A673 (cell line): Measurements from ENCODE around the gene CCDC18. TPM values are rescaled to one million over a fixed set of nuclear protein-coding genes. Genes with fewer than 3 reads are reported as not detected.

Experiments
- BruUV-seq: library from RNA; stranded (reverse); fragments of 400-500 nt; replicated peaks from 2 replicates; lab custom pipeline; 2021; lab: Mats Ljungman, UMichigan
- CTCF ChIA-PET: fragments of 300-600 bp; sonication (Branson Sonifier 250); formaldehyde crosslinking; loops from one replicate; lab custom pipeline; 2022; ENCODE audit warnings: antibody characterized with exemption; lab: Charles Lee
- POLR2A ChIA-PET: fragments of 300-600 bp; sonication (Branson Sonifier 250); formaldehyde crosslinking; loops from one replicate; lab custom pipeline; 2022; ENCODE audit warnings: antibody characterized with exemption; ENCODE audit not compliant: low non-redundant PET; lab: Charles Lee
- DNase-seq: peaks from one replicate; pipeline ENCODE4 v3.0.0-alpha.2; 2015; ENCODE audit warnings: low spot score
- H3K27ac ChIP-seq: fragments of 200-600 bp; sonication (generic); 2 replicates; pipeline ENCODE4 v1.5.1; 2016; ENCODE audit warnings: mixed run types, low read depth, mild to moderate bottlenecking, mixed read lengths, antibody characterized with exemption, low read length; ENCODE audit not compliant: poor library complexity, severe bottlenecking
- H3K27me3 ChIP-seq: fragments of 200-600 bp; sonication (generic); replicated peaks from 2 replicates; pipeline ENCODE4 v1.6.1; 2017; ENCODE audit warnings: mixed run types, low read depth, mild to moderate bottlenecking, mixed read lengths, antibody characterized with exemption, low read length; ENCODE audit not compliant: insufficient read depth, poor library complexity
- H3K36me3 ChIP-seq: fragments of 200-600 bp; sonication (generic); 2 replicates; pipeline ENCODE4 v1.6.1; 2016; ENCODE audit warnings: mixed run types, mild to moderate bottlenecking, mixed read lengths, antibody characterized with exemption, low read length; ENCODE audit not compliant: insufficient read depth, poor library complexity, severe bottlenecking
- H3K4me1 ChIP-seq: fragments of 200-600 bp; sonication (generic); 2 replicates; pipeline ENCODE4 v1.6.1; 2017; ENCODE audit warnings: mixed run types, mild to moderate bottlenecking, mixed read lengths, antibody characterized with exemption, low read length; ENCODE audit not compliant: insufficient read depth, poor library complexity, severe bottlenecking
- H3K4me3 ChIP-seq: fragments of 200-600 bp; sonication (generic); 2 replicates; pipeline ENCODE4 v1.5.1; 2016; ENCODE audit warnings: low read depth, mixed run types, mild to moderate bottlenecking, mixed read lengths, low read length; ENCODE audit not compliant: poor library complexity, severe bottlenecking
- H3K9me3 ChIP-seq: fragments of 200-600 bp; sonication (generic); 2 replicates; pipeline ENCODE4 v1.6.1; 2016; ENCODE audit warnings: mixed run types, low read depth, mild to moderate bottlenecking, mixed read lengths, antibody characterized with exemption, low read length; ENCODE audit not compliant: poor library complexity, severe bottlenecking
- CTCF ChIP-seq: fragments of 300-800, 200-600 bp; sonication (generic); conservative IDR thresholded peaks from 2 replicates; pipeline ENCODE4 v1.5.1; 2017; ENCODE audit warnings: low read depth, mild to moderate bottlenecking, antibody characterized with exemption, low read length, moderate library complexity, mixed read lengths
- EZH2 ChIP-seq: fragments of 200-600 bp; sonication (generic); IDR thresholded peaks from 2 replicates; pipeline ENCODE4 v1.6.1; 2017; ENCODE audit warnings: borderline replicate concordance, low read depth, mild to moderate bottlenecking, mixed read lengths, antibody characterized with exemption, low read length; ENCODE audit not compliant: poor library complexity, severe bottlenecking
- intact Hi-C: fragments of 100-400 bp; cut with micrococcal nuclease; formaldehyde crosslinking; loops from one replicate; pipeline ENCODE4 v1.10.0; 2022; ENCODE audit not compliant: unreplicated experiment
- total RNA-seq: library from RNA; stranded (reverse); gene quantifications from 2 replicates; pipeline ENCODE4 v1.2.3, GENCODE V29; 2021

Gene CCDC18
- total RNA-seq, 1 experiment from 2014 or later, result 22.1 TPM

- no peak overlapping the region for H3K4me3 ChIP-seq
- BruUV-seq, result no TSS peak
- H3K27ac ChIP-seq, result no peak overlapping the region
- no peak for TF ChIP-seq CTCF
- no peak for TF ChIP-seq EZH2
- ChIA-PET CTCF (no interaction called here), POLR2A (no interaction called here)
- H3K36me3 ChIP-seq, result no peaks in the 10 kb centered on the region
- intact Hi-C loops, result no loop called here
- H3K9me3 ChIP-seq, result no peaks in the 10 kb centered on the region
- DNase-seq, result no peak
- no peaks in the 10 kb centered on the region for H3K27me3 ChIP-seq
- no peaks in the 10 kb centered on the region for H3K4me1 ChIP-seq
Measured at GRCh38 chr1:93321720-93322119, 141.2 kb downstream of the CCDC18 start.

- TF ChIP-seq EZH2 (no peak), CTCF (no peak)
- Histone ChIP-seq H3K27me3 (no peaks in the 10 kb centered on the region), H3K27ac (no peak overlapping the region), H3K4me3 (no peak overlapping the region), H3K36me3 (no peaks in the 10 kb centered on the region), H3K9me3 (no peaks in the 10 kb centered on the region), H3K4me1 (no peaks in the 10 kb centered on the region)
- ChIA-PET POLR2A (no interaction called here), CTCF (no interaction called here)
- DNase-seq, result no peak
- BruUV-seq, result no TSS peak
- intact Hi-C loops, result no loop called here
Measured at GRCh38 chr1:93322349-93322748, 141.8 kb downstream of the CCDC18 start.

GRCh38 chr1:93323185-93323820 lies 142.8 kb downstream of the CCDC18 start:
- no peaks in the 10 kb centered on the region for H3K9me3 ChIP-seq
- no peak for DNase-seq
- no peak for TF ChIP-seq CTCF
- TF ChIP-seq EZH2, result no peak
- CTCF ChIA-PET, result no interaction called here
- intact Hi-C loops, result no loop called here
- BruUV-seq, result no TSS peak
- POLR2A ChIA-PET, result no interaction called here
- no peaks in the 10 kb centered on the region for H3K27me3 ChIP-seq
- no peak overlapping the region for H3K4me3 ChIP-seq
- no peak overlapping the region for H3K27ac ChIP-seq
- H3K36me3 ChIP-seq, result no peaks in the 10 kb centered on the region
- H3K4me1 ChIP-seq, result no peaks in the 10 kb centered on the region
